ENCODE data around the gene THOC3.
"Not testable (repeated sequence)": the region's sequence is repeated elsewhere in the genome, so short reads cannot be mapped to it uniquely, and the experiment has no call there.

THOC3 gene

DNA sequence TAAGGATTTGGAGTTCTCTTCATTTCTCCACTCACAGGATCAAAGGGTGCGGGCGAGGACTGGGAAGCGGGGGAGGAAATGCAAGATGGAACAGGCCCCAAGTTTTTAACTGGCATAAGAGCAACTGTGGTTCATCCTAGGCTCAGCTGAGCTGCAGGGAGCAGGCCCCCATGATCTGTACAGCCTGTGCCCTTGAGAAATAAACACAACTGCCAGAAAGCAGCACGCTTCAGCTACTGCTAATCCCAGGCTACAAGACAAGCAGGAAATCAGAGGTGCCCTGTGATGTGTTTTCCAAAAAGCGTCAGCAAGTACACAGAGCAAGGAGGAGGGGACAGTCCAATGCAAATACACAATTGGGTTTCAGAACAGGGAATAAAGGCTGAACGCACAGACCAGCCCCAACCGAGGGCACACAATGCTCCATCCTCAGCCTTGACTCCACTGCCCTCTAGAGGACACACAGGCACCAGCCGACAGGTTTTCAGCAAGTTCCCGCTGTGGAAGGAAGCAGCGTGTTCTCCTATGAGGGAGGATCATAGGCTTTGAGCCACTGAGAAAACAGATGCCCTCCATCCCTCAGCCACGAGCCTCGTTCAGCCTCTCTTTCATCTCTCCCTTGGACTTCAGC, 16.7 kb downstream of the THOC3 start:
- DNase-seq (ENCODE audit: low spot score); in situ Hi-C loops (cut with MboI; ENCODE audit: low sequenced_read_pairs, unreplicated experiment): not testable (repeated sequence)

GRCh38 chr5:175948329-175949108, 19.6 kb downstream of the THOC3 start:
- not testable (repeated sequence) for DNase-seq (ENCODE audit: low spot score)
- in situ Hi-C loops (cut with MboI; ENCODE audit: low sequenced_read_pairs, unreplicated experiment) = loop anchor here (25.0 kb wide), 1 partner anchor 1964 kb away; no protein-coding TSS in a partner anchor

- in situ Hi-C loops (cut with MboI; ENCODE audit: low sequenced_read_pairs, unreplicated experiment) = loop anchor here (25.0 kb wide), 1 partner anchor 1969 kb away; no protein-coding TSS in a partner anchor
- DNase-seq (ENCODE audit: low spot score) = not testable (repeated sequence)
These were observed 24.9 kb downstream of the THOC3 start for GRCh38 chr5:175943253-175943652.

GRCh38 chr5:175940632-175941031, 27.5 kb downstream of the THOC3 start:
- not testable (repeated sequence) for DNase-seq (ENCODE audit: low spot score)
- in situ Hi-C loops (cut with MboI; ENCODE audit: low sequenced_read_pairs, unreplicated experiment) = loop anchor here (25.0 kb wide), 1 partner anchor 1972 kb away; no protein-coding TSS in a partner anchor

- not testable (repeated sequence) for DNase-seq (ENCODE audit: low spot score)
- in situ Hi-C loops (cut with MboI; ENCODE audit: low sequenced_read_pairs, unreplicated experiment) = loop anchor here (25.0 kb wide), 1 partner anchor 1974 kb away; no protein-coding TSS in a partner anchor
These were observed 29.6 kb downstream of the THOC3 start for GRCh38 chr5:175938489-175938888.

- in situ Hi-C loops (cut with MboI; ENCODE audit: low sequenced_read_pairs, unreplicated experiment) = loop anchor here (25.0 kb wide), 1 partner anchor 1984 kb away; no protein-coding TSS in a partner anchor
- not testable (repeated sequence) for DNase-seq (ENCODE audit: low spot score)
These were observed 39.4 kb downstream of the THOC3 start for GRCh38 chr5:175928752-175929151.

DNA sequence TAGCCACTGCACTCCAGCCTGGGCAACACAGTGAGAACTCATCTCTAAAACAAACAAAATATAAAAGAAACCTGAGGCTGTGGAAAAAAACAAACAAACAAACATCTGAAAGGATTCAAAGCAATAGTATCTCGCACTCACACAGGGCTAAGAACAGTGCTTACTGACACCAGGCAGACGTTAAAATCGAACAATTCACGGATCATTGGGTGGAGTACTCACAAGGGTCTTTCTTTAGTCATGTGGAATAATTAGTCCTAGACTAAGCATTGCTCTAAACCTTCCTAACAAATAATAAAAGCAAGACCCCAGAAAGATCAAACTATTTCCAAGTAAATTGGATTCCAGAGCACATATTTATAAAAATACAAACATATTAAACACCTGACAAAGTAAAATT, 43.0 kb downstream of the THOC3 start:
- in situ Hi-C loops (cut with MboI; ENCODE audit: low sequenced_read_pairs, unreplicated experiment) = loop anchor here (25.0 kb wide), 1 partner anchor 1987 kb away; no protein-coding TSS in a partner anchor
- not testable (repeated sequence) for DNase-seq (ENCODE audit: low spot score)

GRCh38 chr5:175922192-175922885, 45.8 kb downstream of the THOC3 start:
- no peak for DNase-seq (ENCODE audit: low spot score)
- in situ Hi-C loops (cut with MboI; ENCODE audit: low sequenced_read_pairs, unreplicated experiment) = no loop called here
- no peak for TF ChIP-seq CTCF (IDR thresholded peaks at IDR 0.05; ENCODE audit: borderline replicate concordance, control extremely low read depth, extremely low read depth, insufficient read depth, missing control alignments)

DNA sequence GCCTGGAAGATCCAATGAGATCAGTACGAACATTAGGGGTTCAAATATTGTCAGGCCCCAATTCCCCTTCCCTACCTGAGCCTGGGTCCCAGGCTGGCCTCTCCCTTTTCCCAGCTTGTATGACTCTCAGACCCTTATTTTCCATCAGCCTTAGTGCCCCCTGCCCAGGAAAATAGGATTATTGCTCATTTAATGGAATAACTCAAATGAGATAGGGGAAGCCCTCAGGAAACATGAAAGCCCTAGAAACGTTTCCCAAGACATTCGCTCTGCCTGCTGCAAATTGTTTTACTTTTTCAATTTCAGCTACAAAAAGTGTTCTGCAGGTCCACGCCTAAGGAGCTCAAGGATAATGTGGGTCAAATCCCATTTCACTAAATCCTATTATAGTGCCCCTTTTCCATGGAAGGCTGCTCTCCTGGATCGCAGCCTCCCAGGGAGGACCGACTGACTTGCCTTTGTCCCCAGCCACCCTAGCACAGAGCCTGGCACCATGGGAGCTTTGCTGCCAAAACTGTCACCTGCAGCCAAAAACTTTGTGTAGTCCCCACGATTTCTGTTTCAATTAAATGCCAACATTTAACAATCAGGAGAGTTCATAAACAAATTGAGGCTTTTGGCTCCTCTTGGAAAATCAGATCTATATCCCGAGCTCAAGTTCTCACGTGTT, 46.9 kb downstream of the THOC3 start:
- DNase-seq (ENCODE audit: low spot score) = no peak
- in situ Hi-C loops (cut with MboI; ENCODE audit: low sequenced_read_pairs, unreplicated experiment) = no loop called here
- no peak for TF ChIP-seq CTCF (IDR thresholded peaks at IDR 0.05; ENCODE audit: borderline replicate concordance, control extremely low read depth, extremely low read depth, insufficient read depth, missing control alignments)

GRCh38 chr5:175920231-175920811, 47.8 kb downstream of the THOC3 start:
- DNase-seq (ENCODE audit: low spot score) = no peak
- in situ Hi-C loops (cut with MboI; ENCODE audit: low sequenced_read_pairs, unreplicated experiment) = no loop called here
- no peak for TF ChIP-seq CTCF (IDR thresholded peaks at IDR 0.05; ENCODE audit: borderline replicate concordance, control extremely low read depth, extremely low read depth, insufficient read depth, missing control alignments)

DNA sequence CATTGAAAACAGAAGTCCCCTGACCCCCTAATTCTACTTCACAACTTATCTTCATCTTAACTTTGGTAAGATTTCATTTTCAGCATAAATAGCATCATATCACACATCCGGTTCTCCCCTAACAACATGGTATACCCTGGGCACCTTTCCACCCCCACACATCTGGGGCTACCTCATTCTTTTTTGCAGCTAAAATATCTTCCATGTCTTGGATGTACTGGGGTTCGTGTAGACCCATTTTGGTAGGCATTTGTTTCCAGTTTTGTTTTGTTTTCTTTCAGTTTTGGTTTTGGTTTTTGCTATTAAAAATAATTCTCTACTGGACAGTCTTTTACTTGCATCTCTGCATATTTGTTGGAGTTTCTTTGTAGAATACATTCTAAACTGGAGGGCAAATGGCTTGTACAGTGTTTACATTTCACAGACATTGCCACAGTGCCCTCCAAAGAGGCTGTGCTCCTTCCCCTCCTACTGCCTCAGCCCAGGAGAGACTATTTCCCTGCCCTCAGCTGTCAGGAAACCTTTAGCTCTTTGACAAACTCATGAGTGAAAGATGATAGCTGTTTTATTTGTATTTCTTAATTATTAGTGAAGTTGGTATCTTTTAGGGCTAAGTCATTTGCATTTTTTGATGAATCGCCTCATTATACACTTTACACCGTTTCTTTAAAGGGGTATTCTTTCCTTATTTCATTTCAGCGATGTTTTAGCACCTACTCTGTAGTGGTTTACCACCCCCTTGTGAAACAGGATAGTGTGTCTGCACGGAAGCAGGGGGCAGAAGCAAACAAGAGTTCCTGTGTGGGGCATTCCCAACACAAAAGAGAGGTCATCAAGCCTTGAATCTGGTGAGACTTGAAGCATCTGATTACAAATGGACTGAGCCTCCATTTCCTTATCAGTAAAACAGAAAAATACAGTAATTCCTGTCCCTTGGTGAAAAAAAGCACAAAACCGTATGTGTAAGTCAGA, 52.8 kb downstream of the THOC3 start:
- DNase-seq (ENCODE audit: low spot score); in situ Hi-C loops (cut with MboI; ENCODE audit: low sequenced_read_pairs, unreplicated experiment): not testable (repeated sequence)

Data from GM13976 (cell line).